NCI-H526 treated with DMSO at 0.1 percent for 48 hours (cell line): ENCODE results near the gene GNS.

Experiments
- DNase-seq: peaks from one replicate; lab custom pipeline; 2025; lab: John Stamatoyannopoulos, UW

Gene GNS

DNA sequence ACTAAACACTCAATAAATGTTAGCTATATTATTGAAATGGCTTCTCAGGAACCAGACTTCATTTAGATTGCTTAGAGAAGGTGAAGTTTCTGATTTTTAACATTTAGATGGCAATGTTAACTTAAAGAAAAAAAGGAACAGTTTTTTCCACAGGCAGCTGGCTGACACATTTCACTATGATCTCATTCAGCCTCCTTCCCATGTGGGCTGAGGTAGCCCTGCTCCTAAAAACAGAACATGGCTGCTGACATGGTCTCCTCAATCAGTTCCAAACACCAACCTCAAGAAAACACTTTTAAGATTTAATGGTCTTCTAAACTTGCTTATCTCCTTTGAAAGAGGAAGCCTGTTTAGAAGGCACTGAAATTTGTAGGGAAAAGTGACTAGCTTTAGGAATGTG, 23.8 kb downstream of the GNS start:
- DNase-seq = no peak

DNA sequence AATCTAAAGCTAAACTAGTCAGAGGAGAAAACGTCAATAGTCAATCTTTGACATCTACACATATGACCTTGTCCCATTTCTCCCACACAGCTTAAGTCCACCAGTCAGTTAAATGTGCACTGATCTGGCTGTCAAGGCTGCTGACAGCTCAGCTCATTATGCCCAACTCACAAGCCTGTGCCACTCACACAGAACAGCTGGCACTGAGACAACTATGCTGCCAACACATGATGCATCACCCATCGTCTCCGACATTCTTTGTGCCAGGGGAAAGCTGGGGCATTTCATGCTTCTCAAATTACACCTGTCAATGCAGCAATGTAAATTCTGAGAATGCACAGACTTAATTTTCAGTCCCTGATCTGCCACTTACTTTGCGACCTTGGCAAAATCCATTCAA, 25.3 kb downstream of the GNS start:
- DNase-seq = no peak

DNA sequence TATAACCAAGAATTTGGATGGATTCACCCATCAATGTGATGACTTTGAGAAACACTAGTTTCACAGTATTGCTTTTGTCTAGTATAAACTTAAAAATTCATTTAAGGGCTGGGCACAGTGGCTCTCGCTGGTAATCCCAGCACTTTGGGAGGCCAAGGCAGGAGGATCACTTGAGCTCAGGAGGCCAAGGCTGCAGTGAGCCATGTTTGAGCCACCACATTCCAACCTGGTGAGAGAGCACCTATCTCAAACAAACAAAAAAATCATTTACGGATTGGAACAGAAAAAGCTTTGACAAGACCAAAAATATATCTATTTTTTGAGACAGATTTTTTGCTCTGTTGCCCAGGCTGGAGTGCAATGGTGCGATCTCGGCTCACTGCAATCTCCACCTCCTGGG, 27.5 kb downstream of the GNS start:
- DNase-seq = no peak

DNA sequence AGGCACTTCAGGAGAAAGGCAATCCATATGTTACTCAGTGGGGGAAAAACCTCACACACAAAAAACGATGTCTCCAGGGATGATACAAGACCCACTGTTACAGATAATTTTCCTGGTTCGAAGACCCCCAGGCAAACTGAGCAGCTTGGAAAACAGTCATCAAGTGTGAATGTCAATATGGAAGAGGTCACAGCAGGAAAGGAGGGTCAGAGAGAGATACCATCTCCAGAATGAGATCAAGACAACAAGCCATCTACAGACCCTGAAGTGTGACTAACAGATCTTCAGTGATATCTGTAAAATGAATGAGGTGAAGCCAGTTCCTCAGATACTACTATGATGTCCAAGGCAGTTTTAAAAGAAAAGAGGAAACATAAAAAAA, 28.6 kb downstream of the GNS start:
- no peak for DNase-seq

DNA sequence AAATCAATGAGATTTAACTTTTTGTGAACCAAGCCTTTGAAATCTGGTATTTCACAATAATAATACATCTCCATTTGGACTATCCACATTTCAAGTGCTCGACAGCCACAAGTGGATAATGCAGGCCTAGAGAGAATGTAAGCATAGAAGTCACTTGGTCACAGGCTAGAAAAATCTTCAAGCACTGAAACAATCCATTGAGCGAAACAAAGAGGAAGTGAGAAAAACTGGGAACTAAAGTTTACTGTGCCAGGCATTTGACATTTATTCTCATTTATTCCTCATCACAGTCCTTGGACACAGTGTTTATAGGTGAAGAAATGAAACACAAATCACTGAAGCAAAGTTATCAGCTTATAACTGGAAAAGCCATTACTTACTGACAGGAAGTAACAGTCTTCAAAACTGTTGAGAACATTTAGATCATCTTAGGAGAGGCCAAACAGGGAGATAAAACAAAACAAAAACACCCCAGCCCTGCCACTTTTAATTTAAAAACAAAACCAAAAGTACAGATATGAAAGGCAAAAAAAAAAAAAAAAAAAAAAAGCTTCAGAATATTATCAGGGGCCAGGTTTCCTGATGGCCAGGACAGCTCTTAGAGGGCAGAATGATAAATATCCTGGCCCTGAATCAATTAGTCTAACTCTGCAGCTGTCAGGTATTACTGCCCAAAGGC, 29.2 kb downstream of the GNS start:
- DNase-seq = no peak

DNA sequence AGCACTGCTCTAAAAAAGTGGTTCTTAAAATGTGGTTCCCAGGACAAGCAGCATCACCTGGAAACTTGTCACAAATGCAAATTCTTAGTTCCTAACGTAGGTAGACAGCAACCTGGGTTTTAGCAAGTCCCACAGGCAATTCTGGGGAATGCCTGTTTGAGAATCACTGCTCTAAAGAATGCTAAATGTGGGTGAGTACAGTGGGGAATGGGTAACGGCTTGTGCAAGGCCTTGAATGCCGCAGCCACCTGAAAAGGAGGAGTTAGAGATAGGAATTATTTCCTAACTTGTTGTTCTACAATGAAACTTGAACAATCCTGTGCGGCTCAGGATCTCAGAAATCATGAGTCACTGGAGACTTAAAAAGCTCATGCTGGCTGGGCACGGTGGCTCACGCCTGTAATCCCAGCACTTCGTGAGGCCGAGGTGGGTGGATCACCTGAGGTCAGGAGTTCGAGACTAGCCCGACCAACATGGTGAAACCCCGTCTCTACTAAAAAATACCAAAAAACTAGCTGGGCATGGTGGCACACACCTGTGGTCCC, 34.9 kb downstream of the GNS start:
- no peak for DNase-seq

DNA sequence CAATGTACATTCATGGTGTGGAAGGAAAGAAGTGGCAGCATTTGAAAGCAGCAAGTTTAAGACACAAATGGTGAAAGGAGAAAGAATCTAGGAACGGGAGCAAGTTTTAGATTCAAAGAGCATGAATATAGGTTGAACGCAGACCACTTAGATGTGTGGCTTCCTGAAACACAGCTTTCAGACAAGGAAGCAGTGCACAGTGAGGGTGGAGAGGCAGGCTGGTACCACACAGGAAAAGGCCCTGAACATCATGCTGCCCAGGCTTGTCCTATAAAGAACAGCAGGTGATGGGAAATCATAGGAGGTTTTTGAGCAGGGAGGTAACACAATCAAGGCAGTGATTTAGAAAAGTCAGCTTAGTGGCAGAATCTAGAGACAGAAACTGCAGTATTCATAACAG, 35.6 kb downstream of the GNS start:
- no peak for DNase-seq

DNA sequence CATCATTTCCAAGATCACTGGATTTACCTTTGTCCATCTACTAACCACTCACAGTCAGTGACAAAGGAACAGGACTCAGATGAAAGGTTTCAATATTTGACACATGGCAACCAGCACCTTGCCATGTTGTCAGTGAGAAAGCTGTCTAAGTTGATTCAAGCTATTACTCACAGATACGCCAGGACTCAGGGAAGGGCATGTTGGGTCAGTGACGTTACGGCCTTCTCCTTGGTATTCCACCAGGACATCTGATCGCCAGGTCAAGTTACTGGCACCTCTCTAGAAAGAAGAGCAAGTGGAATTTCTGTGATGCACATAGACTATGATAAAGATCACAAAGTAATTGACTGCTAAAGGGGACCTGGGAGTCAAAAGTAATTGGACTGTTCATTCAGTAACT, 36.4 kb downstream of the GNS start:
- no peak for DNase-seq

DNA sequence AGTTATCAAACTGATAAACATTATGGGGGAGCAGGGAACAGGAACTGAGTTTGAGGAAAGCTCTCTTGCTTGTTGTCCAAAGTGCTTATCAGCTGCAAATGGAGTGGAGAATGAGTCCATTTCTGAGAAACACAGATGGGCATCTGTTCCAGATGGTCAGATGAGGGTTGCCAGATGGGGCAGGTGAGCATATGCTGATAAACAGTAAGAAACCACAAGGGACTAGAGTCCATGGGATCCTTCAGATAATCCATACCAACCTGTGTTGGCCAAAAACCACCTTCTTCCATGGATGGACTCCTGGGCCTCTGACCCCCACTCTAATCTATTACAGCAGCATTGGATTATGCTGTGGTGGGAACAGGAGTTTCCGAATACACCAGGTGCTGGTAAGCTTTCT, 38.3 kb downstream of the GNS start:
- DNase-seq = no peak

DNA sequence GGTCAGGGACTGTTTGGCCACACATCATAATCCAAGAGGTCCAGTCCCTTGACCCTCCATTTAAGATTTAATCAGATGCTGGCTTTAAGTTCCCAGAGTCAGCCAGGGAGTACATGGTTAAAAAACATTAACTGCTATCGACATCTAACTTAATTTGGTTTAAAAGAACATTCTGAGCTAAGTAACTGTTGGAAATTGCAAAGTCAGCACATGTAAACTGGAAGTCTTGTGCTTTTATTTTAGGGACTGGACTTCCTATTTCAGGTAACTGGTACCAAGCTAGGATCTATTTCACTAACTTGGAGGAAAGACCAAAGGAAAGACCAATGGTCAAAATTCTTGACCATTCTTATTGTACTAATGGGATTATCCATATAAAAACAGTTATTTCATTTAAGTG, 40.6 kb downstream of the GNS start:
- no peak for DNase-seq

DNA sequence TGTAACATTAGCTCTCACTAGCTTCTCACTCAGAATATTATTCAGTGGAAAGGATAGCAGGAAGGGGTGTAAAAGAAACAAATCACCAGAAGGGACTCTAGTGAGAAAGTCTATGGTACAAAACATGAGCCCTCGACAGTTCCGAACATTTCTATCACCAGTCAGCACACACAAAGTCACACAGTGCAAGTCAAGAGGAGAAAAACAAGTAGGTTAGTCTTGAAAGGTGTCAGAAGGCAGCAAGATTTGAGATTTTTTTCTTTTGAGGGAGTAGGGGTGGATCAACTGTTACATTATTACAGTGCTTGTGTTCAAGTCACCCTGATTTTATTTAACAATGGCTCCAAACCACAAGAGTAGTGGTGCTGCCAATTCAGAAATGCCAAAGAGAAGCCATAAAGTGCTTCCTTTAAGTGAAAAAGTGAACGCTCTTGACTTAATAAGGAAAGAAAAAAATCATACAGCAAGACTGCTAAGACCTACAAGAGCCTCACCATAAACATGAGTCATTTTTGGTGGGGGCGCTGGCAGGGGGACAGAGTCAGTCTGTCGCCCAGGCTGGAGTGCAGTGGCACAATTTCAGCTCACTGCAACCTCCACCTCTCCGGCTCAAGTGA, 42.3 kb downstream of the GNS start:
- no peak for DNase-seq

DNA sequence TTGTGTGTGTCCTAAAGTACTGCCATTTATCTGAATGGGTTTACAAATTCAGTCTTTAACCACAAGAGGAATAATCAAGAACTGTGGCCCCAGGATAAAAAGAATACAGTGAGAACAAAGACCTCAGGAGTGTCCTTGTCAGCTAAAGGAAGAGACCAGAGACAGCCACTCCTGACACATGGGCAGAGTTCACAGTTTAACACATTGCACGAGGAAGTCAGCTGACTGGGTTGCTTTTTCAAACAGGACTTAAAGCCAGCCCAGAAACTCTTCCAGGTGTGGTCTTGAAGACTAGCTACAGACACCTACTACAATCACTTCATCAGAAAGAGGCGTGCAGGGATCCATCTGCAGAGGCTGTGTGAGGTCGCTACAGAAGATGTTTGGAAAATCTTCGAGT, 42.8 kb downstream of the GNS start:
- DNase-seq = no peak

DNA sequence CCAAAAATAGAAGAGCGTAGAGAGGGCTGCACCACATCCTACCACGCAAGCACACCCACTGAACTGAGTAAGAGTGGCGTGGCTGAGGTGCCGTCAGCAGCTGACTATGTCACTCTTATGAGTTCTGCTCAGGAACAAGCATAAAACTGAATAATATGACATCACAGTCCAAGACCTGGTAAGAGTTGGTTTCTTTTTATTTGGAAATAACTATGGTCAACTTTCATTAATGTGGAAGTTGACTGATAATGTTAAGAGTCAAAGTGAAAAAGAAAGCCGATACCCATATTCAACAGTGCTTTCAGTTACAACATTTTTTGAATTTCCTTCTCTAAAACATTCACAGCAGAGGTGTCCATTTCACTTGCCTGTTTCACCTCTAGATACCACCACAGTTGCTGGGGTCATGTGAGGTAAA, 44.6 kb downstream of the GNS start:
- DNase-seq = no peak

DNA sequence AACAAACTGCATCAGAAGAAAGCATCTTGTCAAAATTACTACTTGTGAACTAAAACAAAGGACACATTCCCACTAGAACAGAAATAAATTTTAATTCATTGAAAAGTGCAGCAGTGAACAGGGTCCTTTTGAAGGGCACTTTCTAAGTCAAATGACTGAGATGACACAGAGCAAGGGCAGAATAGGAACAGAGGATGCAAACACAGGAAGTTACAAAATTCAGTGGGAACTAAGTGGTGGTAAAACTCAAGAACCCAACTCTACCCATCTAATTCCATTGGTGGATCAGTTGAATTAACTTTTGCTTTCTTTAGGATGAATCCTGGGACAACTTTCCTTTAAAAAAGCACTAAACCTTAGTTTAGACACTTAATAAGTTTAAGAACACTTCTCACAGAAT, 45.8 kb downstream of the GNS start:
- no peak for DNase-seq

DNA sequence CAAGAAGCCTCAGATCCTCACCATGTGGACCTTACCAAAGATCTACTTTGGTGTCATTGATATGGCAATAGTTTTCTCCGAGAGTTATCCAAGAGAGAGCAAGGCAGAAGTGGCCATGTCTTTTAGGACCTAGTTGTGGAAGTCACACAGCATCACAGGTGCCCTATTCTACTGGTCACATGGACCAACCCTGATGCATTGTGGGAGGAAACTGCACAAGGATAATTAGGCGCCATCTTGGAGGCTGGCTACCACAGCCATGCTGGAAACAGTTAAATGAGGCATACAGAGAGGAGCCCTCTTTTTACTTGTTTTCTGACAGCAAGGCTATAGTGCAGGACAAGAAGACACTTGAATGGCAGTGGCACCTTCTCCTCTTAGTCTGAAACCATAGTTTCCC, 49.8 kb downstream of the GNS start:
- DNase-seq = no peak

DNA sequence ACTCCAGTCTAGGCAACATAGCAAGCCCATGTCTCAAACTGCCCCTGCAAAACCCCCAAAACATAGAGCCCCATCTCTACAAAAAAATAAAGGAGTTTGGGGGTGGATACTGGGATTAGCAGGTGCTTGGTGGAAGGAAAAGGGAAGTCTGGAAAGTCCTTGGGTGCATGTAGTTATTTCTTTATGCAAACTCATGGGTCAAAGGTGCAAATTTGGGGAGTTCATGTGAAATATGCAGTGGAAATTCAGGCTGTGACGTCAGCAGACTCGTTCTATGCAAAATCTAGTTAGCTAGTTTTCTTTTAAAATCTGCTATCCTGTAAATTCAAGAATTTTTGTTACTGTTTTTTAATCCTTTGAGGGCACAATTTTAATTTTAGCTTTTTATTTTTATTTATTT, 51.3 kb downstream of the GNS start:
- DNase-seq = no peak

DNA sequence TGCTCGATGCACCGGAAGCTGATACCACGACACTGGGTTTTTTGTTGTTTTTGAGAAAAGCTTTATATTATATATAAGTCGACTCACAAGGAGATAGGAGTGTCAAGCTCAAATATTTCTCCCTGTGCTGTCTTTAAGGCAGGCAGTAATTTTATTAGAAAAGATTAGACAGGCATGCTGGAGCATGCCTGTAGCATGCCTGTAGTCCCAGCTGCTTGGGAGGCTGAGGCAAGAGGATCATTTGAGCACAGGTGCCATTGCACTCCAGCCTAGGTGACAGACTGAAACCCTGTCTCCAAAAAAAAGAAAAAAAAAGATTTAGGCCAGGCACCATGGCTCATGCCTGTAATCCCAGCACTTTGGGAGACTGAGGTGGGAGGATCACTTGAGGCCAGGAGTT, 51.8 kb downstream of the GNS start:
- no peak for DNase-seq

DNA sequence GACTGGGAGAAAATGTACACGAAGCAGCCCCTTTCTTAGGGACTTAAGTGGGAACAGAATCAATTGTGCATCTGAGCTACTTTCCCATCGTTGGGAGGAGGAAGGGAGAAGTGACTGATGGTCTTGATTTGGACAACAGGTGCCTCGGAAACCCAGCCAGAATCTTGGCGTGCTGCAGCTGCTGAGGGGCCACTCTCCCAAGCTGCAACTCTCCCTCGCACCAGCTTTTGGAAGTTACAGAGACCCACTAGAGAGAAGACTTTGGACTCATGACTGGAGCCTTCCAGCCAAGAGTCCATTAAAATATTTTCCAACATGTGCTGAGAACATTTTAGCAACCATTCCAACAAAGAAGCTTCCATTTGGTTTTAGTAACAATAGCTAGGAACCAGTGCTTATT, 52.3 kb downstream of the GNS start:
- DNase-seq = no peak

DNA sequence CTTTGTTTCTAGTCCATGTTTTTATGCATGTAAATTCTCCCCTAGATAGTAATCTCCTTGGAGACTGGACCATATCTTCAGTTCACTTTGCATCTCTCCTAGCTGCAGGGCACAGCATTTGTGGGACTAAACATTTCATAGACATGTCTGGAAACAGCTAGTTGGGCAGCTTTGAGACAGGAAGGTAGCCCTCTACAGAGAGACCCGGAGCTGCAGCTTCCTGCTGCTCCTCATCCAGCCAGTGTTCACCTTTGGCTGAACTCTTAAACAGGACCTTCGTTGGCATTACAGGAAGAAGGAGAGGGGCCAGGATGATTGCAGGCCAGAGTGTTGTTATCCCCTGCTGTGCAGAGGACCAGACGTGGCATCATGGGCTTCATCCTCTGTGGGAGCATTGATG, 52.9 kb downstream of the GNS start:
- DNase-seq = no peak

DNA sequence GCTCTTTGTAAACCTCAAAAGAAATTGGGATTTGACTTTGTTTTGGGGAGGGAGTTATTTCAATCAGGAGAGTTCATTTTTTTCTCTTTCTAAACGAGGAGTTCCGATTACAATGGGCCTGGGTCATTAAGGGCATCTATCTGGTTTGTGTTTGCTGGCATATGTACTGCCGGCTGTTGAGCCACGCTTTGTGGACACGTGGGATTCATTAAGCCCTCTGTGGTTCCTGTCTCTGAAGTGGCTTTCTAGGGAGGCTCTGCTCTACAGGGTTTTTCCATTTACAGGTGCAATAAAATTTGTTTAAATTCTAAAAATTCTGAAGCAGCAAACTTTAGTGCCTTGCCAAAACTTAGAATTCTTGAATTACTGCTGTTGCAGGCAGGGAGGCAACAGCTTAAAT, 57.9 kb downstream of the GNS start:
- no peak for DNase-seq

DNA sequence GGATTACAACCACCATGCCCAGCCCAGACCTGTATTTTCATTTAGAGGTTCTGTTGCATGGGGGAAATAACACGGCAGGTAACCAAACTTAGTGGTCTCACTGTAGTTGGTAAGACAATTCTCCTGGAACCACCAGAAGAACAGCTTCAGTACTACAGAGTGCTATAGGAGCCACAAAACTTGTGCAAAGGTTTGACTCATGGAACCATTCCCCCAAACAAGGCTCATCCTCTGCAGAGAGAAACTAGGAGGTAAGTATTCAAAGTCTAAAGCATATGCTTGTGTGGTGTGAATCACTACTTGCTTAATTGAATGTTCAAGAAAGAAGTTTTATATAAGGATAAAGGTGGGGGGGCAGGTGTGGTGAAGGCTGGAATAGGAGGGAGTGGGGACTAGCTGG, 58.7 kb downstream of the GNS start:
- DNase-seq = no peak

DNA sequence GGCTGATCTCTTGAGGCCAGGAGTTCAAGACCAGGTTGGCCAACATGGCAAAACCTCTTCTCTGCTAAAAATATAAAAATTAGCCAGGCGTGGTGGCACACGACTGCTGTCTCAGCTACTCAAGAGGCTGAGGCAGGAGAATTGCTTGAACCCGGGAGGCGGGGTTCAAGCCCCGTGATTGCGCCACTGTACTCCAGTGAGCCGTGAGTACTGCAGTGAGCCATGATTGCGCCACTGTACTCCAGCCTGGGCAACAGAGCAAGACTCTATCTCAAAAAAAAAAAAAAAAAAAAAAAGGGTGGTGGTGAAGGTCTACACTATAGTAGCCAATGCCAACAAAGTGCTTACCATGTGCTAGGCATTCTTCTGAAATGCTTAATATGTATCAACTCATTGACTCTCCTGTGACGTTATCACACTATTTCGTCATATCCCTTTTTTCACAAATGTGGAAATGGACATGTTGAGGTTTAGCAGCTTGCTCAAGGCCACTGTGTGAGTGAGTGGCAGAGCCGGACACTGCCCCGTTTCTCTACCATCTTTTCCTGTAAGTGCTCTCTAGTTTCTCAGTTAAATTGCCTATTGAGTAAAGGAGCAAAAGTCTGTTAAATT, 59.6 kb downstream of the GNS start:
- no peak for DNase-seq

DNA sequence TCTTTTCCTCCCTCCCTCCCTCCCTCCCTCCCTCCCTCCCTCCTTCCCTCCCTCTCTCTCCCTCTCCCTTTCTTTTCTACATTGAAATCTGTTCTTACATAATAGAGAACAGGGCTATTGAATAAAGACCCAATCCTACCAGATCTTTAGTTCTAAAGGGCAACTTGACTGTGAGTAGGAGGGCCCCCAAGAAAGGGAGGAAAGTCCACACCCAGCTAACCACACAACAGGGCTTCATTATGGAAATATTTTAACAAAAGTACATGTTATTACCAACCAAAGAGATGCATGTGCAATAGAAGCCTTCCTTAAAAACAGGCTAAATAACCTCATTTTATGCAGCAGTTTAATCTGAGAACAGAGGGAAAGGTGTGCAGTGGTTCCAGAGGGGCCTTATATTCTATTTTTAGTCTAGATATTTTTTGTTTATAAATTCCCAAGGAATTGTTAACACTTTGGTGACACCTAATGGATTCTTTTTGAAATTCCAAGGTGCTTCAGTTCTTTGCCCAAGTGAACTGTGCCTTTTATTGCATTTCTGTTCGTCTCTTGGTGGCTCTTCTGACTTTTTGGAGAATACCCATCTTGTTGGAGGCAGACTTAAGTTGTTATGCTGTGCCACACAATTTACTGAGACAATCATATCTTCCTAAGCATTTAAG, 63.0 kb downstream of the GNS start:
- DNase-seq = no peak
